ENCODE measurements around the gene ANXA9.
A peak's percentile ranks its signal among the peaks of the same experiment; 100 is the strongest.

ANXA9 gene

DNA sequence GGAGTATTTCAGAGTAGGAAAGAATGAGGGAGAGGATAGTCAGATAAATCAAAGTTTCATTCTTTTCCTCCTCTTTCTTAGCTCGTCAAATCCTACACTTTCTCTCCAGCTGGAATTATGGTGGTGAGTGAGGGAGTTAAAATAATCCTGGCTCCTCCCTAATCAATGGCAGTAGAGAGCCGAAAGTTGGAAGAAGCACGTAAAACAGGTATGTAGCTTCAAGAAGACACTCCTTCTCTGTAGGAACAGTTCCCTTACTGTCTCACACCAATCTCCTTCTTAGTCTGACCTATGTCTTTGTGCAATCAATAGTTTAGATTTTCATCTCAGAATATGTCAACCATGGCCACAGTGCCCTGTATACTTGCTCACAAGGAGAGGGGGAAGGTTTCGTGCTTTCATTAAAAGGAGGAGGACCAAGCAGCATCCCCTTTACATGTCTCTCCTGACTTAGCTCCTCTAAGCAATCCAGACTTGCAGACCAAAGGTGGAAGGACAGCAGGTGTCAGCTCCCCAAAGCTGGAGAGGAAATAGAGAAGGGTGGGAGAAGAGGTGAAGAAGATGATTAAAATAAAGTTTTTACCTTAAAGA, 23.7 kb downstream of the ANXA9 start:
- DNase-seq: no peak

DNA sequence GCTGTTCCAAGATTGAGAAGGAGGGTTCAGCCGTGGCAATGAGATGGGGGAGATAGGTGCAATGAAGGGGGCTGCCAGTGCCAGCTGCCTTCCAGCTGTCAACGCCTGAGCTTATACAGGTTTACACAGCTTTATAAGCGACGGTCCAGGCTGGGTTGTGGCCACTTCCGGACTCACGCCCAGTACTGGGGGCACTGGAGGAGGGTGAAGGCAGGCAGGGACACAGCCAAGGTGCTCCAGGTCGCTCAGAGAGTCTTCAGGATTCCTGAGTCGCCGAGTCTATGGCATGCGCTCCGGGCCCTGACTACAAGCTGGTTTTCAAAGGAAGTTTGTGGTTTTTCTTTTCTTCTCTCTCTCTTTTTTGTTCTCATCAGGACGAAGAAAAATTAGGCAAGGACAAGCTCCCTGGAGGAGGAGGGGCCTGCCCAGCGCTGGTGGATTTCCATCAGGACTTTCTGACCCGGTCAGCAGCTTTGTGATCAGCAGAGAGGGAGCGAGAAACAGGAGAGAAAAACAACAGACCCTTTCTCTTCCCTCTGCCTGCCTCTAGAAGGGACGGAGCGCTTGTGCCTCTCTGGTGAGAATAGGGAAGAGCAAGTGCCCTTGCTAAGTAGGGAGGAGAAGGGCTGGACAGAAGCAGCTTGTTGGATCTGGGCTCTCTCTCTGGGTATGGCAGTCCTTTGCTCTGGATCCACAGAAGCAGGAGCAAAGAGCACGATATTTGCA, 24.4 kb downstream of the ANXA9 start, which contains the start of gene MINDY1:
Gene MINDY1 (minus strand): TSS at position 576 of the 726 bp plus-strand sequence. CDS start 4,285 bp downstream, outside the sequence.
- peak; percentile 77 for DNase-seq

DNA sequence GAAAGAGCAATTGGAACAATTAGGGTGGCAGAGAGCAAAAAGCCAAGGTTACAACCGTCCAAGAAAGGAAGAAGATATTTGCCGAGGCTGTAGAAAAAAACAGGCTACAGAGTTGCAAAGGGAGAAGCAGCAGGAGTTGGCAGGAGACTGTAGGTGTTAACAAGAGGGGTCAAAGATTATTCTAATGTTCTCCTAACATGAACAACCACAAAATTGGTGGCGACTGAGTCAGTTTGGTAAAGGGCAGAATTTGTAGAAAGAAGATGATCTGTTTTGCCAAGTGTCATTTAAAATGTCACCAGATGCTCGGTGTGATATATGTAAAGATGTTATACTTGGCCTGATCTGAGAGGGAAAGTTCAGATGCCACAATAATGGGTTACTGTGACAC, 25.8 kb downstream of the ANXA9 start:
- no peak for DNase-seq

DNA sequence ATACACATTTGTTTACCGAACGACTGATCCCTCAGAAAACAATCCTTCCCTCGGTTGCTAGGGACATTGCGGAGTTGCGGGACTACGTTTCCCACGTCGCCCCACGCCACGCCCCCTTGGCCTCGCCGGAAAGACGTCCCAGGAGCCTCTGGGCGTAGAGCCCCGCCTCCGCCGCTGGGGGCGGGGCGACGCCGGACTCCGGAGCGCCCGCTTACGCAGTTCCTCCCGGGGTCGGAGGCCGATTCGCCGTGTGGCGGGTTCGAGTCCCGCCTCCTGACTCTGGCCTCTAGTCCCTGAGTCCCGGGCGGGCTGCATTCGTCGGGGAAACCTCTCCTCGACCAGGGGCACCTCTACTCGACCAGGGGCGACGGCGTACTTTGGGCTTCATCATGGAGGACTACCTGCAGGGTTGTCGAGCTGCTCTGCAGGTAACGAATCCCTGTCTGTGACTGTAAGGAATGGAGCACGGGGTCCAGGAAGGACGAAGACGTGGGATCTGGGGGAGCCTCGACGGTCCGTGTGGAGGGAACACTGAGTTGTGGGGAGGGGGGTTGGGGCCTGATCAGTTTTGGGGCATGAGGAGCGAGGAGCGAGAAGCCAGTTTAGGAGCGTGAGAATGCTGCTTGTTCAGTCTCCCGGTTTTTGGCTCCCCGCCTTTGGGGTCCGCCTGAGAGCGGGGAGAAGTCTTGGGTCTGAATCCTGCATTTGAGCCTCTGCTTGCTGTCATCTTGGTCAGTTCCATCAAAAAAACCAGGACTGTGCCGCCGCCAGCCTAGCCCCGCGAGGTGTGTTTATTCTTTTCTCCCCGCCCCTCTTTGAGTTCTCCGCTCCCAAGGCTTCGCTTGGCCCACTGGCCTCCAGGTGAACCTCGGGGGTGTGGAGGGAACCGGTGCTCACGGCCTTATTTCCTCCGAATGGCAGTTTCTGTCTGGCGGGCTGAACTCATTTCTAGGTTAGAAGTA, 26.4 kb downstream of the ANXA9 start, which contains the start of gene PRUNE1:
Gene PRUNE1 (plus strand): TSS at position 206 of the 962 bp plus-strand sequence. CDS start 184 bp downstream, at position 390.
- peak; percentile 90 for DNase-seq

DNA sequence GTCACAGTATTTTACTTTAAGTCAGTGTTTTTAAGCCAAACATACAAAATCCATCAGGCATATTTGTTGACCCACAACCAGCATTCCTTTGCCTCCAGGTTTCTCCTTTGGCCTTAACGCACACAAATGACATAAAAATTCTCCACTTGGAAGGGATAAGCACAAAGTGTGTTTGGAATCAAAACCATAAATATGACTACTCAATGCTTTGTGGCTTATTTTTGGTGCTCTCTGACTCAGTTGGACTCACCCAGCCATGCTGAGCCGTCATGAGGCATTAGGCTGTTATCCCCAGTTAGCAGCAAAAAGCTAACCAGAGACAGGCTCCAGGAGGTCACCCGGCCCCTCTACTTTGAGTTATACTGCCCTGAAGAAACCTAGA, 27.1 kb downstream of the ANXA9 start:
- no peak for DNase-seq

DNA sequence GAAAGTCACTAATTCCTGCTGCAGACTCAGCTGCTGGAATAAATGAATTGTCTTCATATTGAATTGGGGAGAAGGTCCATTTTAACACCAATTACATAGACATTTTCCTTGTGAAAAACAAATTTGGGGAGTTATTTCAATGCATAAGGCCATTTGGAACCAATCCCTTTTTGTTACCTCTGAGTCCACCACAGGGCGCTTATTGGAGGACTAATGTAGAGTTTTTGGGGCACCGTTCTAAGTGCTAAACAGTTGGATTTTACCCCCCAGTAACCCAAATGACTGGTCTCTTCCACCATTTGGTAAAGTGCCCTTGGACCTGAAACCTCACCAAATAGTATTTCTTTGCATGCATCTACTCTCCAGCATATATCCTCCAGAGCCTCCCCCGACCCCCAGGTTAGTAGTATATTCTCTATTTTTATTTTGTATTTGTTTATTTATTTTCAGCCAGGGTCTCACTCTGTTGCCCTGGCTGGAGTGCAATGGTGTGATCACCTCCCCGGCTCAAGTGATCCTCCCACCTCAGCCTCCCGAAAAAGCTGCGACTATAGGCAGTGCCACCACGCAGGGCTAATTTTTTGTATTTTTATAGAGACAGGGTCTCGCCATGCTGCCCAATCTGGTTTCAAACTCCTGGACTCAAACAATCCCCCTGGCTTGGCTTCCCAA, 27.7 kb downstream of the ANXA9 start:
- DNase-seq: no peak

DNA sequence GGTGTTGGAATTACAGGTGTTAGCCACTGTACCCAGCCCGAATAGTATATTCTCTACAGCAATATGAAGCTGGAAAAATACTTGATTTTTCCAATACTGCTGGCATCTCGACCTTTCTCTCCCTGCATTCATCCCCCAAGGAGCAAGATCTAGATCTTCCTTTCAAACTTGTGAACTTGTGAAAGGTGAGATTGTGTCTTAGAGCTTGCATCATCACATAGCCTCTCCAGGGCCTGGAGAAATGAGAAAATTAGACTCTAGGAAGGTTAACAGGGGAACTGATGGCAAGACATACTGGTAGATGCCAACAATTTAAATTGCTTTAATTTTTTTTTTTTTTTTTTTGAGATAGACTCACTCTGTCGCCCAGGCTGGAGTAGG, 28.2 kb downstream of the ANXA9 start:
- DNase-seq: no peak

DNA sequence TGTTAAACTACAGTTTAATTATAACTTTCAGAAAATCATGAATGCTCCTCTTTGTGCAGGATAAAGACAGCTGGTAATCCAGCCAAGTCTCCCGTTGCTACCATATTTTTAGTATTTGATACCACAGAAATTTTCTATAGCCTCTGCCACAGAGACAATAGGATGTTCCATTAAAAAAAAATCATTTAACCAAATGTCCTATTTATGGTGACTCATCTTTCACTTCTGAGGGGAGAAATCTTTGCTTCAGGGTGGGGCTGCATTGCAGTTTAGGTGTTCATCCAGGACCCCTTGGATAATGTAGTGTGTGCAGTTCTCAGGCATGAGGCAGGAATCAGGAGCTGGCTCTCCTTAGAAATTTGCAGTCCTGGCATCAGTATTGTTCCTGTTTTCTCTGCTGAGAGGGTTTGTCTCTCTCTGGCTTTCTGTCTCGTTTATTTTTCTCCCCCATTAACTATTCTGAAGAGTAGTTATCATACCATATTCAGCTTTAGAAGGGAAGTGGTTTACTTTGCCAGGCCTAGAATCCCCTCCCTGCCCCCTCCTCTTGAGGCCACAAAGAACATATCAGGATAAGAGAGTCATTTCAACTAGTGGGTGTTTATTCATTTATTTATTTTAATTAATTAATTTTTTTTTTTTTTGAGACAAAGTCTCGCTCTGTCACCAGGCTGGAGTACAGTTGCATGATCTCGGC, 29.2 kb downstream of the ANXA9 start:
- DNase-seq: peak; percentile 56

DNA sequence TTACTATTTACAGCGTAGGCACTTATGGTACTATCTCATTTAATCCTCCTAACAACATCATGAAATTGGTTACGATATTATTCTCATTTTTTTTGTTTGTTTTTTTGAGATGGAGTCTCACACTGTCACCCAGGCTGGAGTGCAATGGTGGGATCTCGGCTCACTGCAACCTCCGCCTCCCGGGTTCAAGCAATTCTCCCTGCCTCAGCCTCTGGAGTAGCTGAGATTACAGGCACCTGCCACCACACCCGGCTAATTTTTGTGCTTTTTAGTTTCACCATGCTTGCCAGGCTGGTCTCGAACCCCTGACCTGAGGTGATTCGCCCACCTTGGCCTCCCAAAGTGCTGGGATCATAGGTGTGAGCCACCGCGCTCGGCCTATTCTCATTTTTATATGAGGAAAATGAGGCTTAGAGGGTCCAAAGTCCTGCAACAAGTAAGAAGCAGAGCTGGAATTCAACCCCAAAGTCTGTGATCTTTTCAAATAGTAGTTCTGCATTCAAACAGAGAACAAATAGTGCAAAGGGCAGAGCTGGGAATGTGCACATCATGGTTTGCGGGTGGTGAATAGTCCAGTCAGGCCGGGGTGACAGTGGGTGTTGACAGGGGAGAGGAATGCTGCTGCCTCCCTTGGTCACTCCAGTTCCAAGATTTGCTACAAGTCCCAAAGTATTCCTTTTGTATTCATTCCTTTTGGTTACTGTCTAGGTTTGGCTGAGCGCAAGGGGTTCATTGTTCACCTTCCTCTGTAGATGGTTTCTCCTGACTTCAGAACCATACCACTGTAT, 30.8 kb downstream of the ANXA9 start:
- DNase-seq: no peak

DNA sequence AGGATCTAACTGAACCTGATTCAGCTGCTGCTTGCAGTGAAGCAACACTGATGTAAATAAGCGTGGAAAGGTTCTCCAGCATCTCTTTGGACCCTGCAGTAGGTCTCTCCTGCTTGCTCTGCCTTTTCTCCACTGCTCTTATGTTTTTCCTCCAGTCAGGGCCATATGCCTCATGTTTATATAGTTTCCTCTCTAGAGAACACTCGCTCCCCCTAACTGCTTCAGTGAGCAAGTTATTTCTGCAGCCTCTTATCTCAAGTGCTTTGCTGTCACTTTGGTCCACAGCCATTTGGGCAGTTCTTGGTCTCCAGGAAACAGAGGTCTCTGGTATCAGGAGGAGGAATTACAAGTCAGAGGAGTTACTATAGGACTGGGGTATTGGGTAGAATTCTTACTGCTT, 31.4 kb downstream of the ANXA9 start:
- DNase-seq: peak; percentile 53

DNA sequence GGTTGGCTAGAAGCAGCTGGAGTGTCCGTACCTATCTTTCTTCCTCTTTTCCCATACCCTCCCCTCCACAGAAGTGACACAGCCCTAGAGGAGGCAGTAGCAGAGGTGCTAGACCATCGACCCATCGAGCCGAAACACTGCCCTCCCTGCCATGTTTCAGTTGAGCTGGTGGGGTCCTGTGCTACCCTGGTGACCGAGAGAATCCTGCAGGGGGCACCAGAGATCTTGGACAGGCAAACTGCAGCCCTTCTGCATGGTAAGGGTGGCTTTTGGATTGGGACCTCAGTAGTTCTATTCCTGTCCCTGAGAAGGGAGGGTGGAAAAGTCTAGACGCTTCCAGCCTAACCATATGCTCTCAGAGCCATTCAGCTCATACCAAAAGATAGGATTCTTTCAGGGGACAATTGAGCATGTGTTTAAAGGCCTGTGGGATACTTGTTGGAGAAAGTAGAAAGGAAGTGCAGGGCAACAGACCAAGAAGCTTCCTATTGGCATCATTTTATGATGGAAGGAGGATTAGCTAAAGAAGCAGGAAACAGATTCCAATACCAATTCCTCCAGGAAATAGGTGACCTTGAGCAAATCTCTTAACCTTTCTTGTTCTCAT, 42.6 kb downstream of the ANXA9 start:
- DNase-seq: peak; percentile 61

DNA sequence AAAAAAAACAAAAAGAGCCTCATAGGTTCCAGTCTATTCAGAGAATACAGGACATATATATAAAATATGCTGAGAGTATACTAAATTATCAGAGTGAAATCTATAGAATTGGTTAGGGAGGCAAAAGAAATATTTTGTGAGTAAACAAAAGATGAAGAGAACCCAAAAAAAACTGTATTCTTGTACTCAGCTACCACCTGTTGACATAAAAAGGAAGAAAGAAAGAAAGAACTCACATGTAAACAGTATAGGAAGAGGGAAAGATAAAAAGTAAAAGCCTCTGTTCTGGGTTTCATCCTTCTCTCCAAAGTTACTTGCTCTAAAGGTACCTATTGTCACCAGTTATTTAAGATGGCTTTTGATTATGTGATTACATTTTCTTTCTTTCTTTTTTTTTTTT, 44.4 kb downstream of the ANXA9 start:
- DNase-seq: no peak

DNA sequence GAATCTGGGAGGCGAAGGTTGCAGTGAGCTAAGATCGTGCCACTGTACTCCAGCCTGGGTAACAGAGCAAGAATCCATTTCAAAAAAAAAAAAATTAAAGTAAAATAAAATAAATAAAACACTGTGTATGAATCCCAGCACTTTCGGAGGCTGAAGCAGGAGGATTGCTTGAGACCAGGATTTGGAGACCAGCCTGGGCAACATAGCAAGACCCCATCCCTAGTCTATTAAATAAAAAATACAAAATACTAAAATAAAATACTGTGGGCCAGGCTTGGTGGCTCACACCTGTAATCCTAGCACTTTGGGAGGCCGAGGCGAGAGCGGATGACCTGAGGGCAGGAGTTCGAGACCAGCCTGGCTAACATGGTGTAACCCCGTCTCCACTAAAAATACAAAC, 50.1 kb downstream of the ANXA9 start:
- DNase-seq: no peak

DNA sequence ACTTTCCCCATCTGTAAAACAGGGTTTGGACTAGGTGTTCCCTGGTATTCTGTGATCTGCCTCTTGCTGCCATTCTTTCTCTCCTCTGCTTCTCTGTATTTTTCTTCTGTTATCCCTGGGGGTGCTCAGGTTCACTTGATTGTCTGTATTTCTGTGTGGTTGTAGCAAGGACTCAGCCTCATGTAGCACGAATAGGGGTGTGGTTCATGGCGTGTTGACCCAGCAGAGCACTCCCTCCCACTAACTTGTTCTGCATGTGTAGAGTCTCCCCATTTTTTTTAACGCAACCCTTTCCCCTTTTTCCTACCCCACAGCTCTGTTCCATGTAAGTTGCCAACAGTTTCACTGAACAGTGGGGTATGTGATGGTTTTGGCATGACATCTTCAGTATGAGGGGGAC, 53.1 kb downstream of the ANXA9 start:
- DNase-seq: no peak

DNA sequence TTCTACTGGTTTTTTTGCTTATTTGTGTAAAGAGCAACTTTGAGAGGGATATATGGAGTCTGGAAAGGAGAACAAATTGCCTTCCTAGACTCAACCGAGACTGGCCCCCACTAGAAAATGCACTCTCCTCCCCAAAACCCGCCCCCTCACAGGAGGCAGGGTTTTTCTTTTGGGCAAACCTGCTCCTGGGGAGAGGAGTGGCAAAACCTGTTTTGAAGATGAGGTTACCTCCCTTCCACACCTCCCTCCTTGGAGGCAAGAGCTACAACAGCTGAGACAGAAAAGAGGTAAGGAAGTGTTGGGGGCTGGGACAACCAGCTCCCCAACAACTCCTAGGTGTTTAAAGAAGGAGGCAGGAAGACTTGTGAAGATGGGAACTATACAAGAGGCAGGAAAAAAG, 54.3 kb downstream of the ANXA9 start, which contains the start of gene BNIPL:
Gene BNIPL (plus strand): TSS at position 231 of the 400 bp plus-strand sequence. CDS start 140 bp downstream, at position 371.
- no peak for DNase-seq

DNA sequence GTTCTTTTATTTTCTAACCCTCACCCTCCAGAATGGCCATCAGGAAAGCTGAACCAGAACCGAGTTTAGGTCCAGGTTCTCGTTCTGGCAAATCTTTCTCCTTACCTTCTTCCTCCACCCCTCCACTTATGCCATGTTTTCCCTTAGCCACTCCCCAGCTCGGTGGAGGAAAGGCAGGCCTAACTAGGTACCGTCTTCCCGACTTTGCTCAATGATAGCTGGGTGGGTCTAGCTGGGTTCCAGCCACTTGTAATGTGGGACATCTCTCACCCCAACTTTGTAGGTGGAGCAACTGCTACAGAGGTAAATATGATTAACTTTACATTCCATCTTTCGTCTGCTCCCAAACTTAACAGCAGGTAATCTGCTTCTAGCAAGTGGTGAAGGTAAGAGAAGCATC, 54.9 kb downstream of the ANXA9 start:
- no peak for DNase-seq

DNA sequence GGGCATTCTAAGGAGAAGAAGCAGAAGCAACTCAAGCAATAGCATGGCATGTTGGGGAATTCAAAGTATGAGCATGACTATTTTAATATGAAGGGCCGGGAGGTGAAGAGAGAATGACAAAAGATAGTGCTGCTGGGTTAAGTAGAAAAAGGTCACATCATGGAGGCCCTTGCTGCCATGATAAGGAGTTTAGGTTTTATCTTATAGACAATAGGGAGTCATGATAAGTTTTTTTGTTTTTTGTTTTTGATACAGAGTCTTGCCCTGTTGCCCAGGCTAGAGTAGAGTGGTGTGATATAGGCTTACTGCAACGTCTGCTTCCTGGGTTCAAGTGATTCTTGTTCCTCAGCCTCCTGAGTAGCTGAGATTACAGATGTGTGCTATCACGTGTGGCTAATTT, 57.4 kb downstream of the ANXA9 start:
- DNase-seq: no peak

DNA sequence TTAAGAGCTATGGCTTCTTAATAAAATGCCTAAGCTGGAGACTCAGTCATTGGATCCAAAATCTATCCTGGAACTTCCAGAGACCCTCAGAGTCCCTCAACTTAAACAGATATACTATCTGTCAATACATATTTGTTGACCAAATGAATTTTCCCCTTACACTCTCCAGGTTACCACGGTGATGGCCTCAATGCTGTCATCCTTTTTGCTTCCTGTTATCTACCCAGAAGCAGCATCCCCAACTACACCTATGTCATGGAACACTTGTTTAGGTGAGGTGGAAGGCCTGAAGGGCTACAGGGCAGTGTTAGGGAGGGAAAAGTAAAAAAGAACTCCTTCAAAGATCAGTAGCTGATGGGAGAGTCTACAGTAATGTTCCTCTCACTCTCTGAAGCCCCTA, 61.1 kb downstream of the ANXA9 start:
- DNase-seq: no peak

Measured in NCI-H2227 treated with DMSO at 0.1 percent for 48 hours (cell line).